HepG2 (cell line): ENCODE data around the gene TXNDC2. TPM values are rescaled to one million over a fixed set of nuclear protein-coding genes. Genes with fewer than 3 reads are reported as not detected.

Experiments
- ATAC-seq: fragments of 200-7000 bp; cut with Tn5 transposase; 3 replicates; pipeline ENCODE4 v1.9.1; 2020; ENCODE audit warnings: mild to moderate bottlenecking, moderate library complexity
- BruUV-seq: library from RNA; stranded (reverse); fragments of 400-500 nt; replicated peaks from 2 replicates; lab custom pipeline; 2021; lab: Mats Ljungman, UMichigan
- CTCF ChIA-PET: fragments of 300-600 bp; formaldehyde crosslinking; extraction: SDS; loops from one replicate; lab custom pipeline; 2021; ENCODE audit warnings: low total read pairs, inconsistent platforms, low intra/inter-chr PET ratio; lab: Yijun Ruan, JAX
- POLR2A ChIA-PET: fragments of 350-600 bp; sonication (Branson Sonifier 250); formaldehyde crosslinking; loops from one replicate; lab custom pipeline; 2020; ENCODE audit warnings: antibody characterized with exemption, inconsistent platforms; lab: Yijun Ruan, JAX
- DNase-seq: peaks from one replicate; pipeline ENCODE4 v3.0.0-alpha.2; 2015; ENCODE audit warnings: low spot score
- FAIRE-seq: peaks from 3 replicates; lab custom pipeline; 2011; peaks lifted over from hg19 to GRCh38; lab: Jason Lieb, UNC
- H2AFZ ChIP-seq: one replicate; pipeline ENCODE4 v1.6.1; 2011; ENCODE audit warnings: low read length, inconsistent platforms
- H3K27ac ChIP-seq: fragments of 300-600 bp; 3 replicates; pipeline ENCODE4 v1.8.0; 2011; ENCODE audit warnings: mixed run types, mild to moderate bottlenecking, mixed read lengths, low read length, inconsistent platforms; ENCODE audit not compliant: insufficient read depth; ENCODE audit errors: extremely low read length
- H3K27me3 ChIP-seq, 2 experiments: fragments of 200-600 bp in 1 of 2; 2 replicates in 1 of 2; 3 replicates in 1 of 2; pipeline versions ENCODE4 v1.6.0 to v1.8.0; 2011; ENCODE audit warnings: low read length in 2 of 2, mild to moderate bottlenecking in 2 of 2, moderate library complexity in 2 of 2, inconsistent platforms in 1 of 2; ENCODE audit not compliant: insufficient read depth in 2 of 2, control insufficient read depth in 1 of 2
- H3K36me3 ChIP-seq, 2 experiments: fragments of 200-600 bp in 1 of 2; replicated peaks in 1 of 2; 2 replicates in 1 of 2; 3 replicates in 1 of 2; pipeline versions ENCODE4 v1.5.1 to v1.8.0; 2011; ENCODE audit warnings: low read length in 2 of 2, inconsistent platforms in 1 of 2; ENCODE audit not compliant: insufficient read depth in 2 of 2, control insufficient read depth in 1 of 2
- H3K4me1 ChIP-seq: 2 replicates; pipeline ENCODE4 v1.5.1; 2012; ENCODE audit warnings: low read length, inconsistent platforms; ENCODE audit not compliant: insufficient read depth
- H3K4me2 ChIP-seq: 2 replicates; pipeline ENCODE4 v1.6.0; 2011; ENCODE audit warnings: low read depth, low read length, inconsistent platforms
- H3K4me3 ChIP-seq, 3 experiments: fragments of 200-600 bp in 1 of 3; sonication (generic), shearing (Covaris generic) in 1 of 3; replicated peaks in 1 of 3; 2 replicates each; pipeline ENCODE4 v1.5.1; 2011 to 2016; ENCODE audit warnings: low read length in 3 of 3, inconsistent platforms in 2 of 3, low read depth in 2 of 3, mild to moderate bottlenecking in 2 of 3, control low read depth in 1 of 3, mixed read lengths in 1 of 3; ENCODE audit not compliant: insufficient read depth in 1 of 3
- H3K79me2 ChIP-seq: one replicate; pipeline ENCODE4 v1.6.1; 2011; ENCODE audit warnings: low read length, inconsistent platforms; ENCODE audit not compliant: insufficient read depth
- H3K9ac ChIP-seq: 2 replicates; pipeline ENCODE4 v1.6.0; 2011; ENCODE audit warnings: mild to moderate bottlenecking, low read depth, low read length, inconsistent platforms; ENCODE audit not compliant: insufficient read depth
- H3K9me3 ChIP-seq: 2 replicates; pipeline ENCODE4 v1.5.1; 2012; ENCODE audit warnings: mild to moderate bottlenecking, low read length
- H4K20me1 ChIP-seq: 2 replicates; pipeline ENCODE4 v1.6.0; 2011; ENCODE audit warnings: inconsistent platforms, mild to moderate bottlenecking, low read length, moderate library complexity; ENCODE audit not compliant: insufficient read depth
- ARNTL ChIP-seq: sonication (generic); formaldehyde crosslinking; IDR thresholded peaks from 2 replicates; pipeline ENCODE4 v1.4.0; 2020; ENCODE audit warnings: mild to moderate bottlenecking, missing genetic modification reagents
- CEBPG ChIP-seq: IDR thresholded peaks from 2 replicates; pipeline ENCODE4 v1.6.1; 2016
- FOSL1 ChIP-seq: sonication (generic); formaldehyde crosslinking; IDR thresholded peaks from 2 replicates; pipeline ENCODE4 v1.9.0; 2021; ENCODE audit warnings: missing genetic modification reagents, borderline replicate concordance
- GABPB1 ChIP-seq: IDR thresholded peaks from 2 replicates; pipeline ENCODE4 v1.6.1; 2016; ENCODE audit warnings: mild to moderate bottlenecking, missing genetic modification reagents, moderate library complexity, missing compliant biosample characterization
- GATAD2A ChIP-seq: IDR thresholded peaks from 2 replicates; pipeline ENCODE4 v1.6.1; 2016
- GFI1 ChIP-seq: sonication (generic); formaldehyde crosslinking; IDR thresholded peaks from 2 replicates; pipeline ENCODE4 v1.5.0; 2020; ENCODE audit warnings: missing genetic modification reagents, mild to moderate bottlenecking, borderline replicate concordance
- HDAC1 ChIP-seq: sonication (generic); formaldehyde crosslinking; IDR thresholded peaks from 2 replicates; pipeline ENCODE4 v1.5.1; 2020; ENCODE audit warnings: mild to moderate bottlenecking, missing genetic modification reagents
- HOXD1 ChIP-seq: sonication (generic); formaldehyde crosslinking; IDR thresholded peaks from 2 replicates; pipeline ENCODE4 v1.5.0; 2020; ENCODE audit warnings: missing genetic modification reagents
- IRF2 ChIP-seq: IDR thresholded peaks from 2 replicates; pipeline ENCODE4 v1.6.1; 2018; ENCODE audit warnings: missing genetic modification reagents, missing compliant biosample characterization
- JUND ChIP-seq: sonication (generic); formaldehyde crosslinking; IDR thresholded peaks from 2 replicates; pipeline ENCODE4 v1.8.0; 2022; ENCODE audit warnings: mild to moderate bottlenecking, missing genetic modification reagents
- LCORL ChIP-seq, 2 experiments: fragments of 450-650 bp in 1 of 2; sonication (generic) in 1 of 2; formaldehyde crosslinking in 1 of 2; IDR thresholded peaks; 2 replicates each; pipeline versions ENCODE4 v1.5.0 to v1.6.1; 2017 to 2020; ENCODE audit warnings: antibody characterized with exemption in 1 of 2, missing genetic modification reagents in 1 of 2
- MED1 ChIP-seq: sonication (generic); formaldehyde crosslinking; IDR thresholded peaks from 2 replicates; pipeline ENCODE4 v1.4.0; 2020; ENCODE audit warnings: missing genetic modification reagents
- NCOA2 ChIP-seq: sonication (generic); formaldehyde crosslinking; IDR thresholded peaks from 2 replicates; pipeline ENCODE4 v1.8.0; 2022; ENCODE audit warnings: inconsistent platforms
- RARA ChIP-seq: IDR thresholded peaks from 2 replicates; pipeline ENCODE4 v1.6.1; 2016; ENCODE audit warnings: missing genetic modification reagents, missing compliant biosample characterization
- RXRB ChIP-seq: IDR thresholded peaks from 2 replicates; pipeline ENCODE4 v1.6.1; 2016; ENCODE audit warnings: borderline replicate concordance, missing genetic modification reagents, missing compliant biosample characterization
- SP4 ChIP-seq: sonication (generic); formaldehyde crosslinking; IDR thresholded peaks from 2 replicates; pipeline ENCODE4 v1.8.1; 2023; ENCODE audit warnings: mild to moderate bottlenecking, missing genetic modification reagents
- SYNCRIP ChIP-seq: fragments of 200-400 bp; formaldehyde crosslinking; IDR thresholded peaks from 2 replicates; pipeline ENCODE4 v1.6.1; 2018; ENCODE audit warnings: mild to moderate bottlenecking, low read depth, low read length; ENCODE audit not compliant: insufficient read depth
- TCF7 ChIP-seq: sonication (generic); IDR thresholded peaks from 2 replicates; pipeline ENCODE4 v1.6.1; 2016; ENCODE audit warnings: antibody characterized with exemption, low read depth
- TSC22D2 ChIP-seq: sonication (generic); formaldehyde crosslinking; IDR thresholded peaks from 2 replicates; pipeline ENCODE4 v1.5.1; 2020; ENCODE audit warnings: missing genetic modification reagents, mild to moderate bottlenecking, borderline replicate concordance
- YY1 ChIP-seq: IDR thresholded peaks from 2 replicates; pipeline ENCODE4 v1.6.1; 2011; ENCODE audit warnings: low read length, low read depth, moderate library complexity, mild to moderate bottlenecking; ENCODE audit not compliant: insufficient read depth, insufficient replicate concordance
- ZBTB42 ChIP-seq: sonication (generic); formaldehyde crosslinking; IDR thresholded peaks from 2 replicates; pipeline ENCODE4 v1.5.0; 2020; ENCODE audit warnings: mild to moderate bottlenecking, missing genetic modification reagents
- ZNF333 ChIP-seq: sonication (generic); formaldehyde crosslinking; IDR thresholded peaks from 2 replicates; pipeline ENCODE4 v1.4.0; 2020; ENCODE audit warnings: mild to moderate bottlenecking, missing genetic modification reagents, borderline replicate concordance
- ZNF501 ChIP-seq: sonication (generic); formaldehyde crosslinking; IDR thresholded peaks from 2 replicates; pipeline ENCODE4 v1.5.1; 2020; ENCODE audit warnings: mild to moderate bottlenecking, moderate library complexity, missing genetic modification reagents
- ZNF652 ChIP-seq: IDR thresholded peaks from 2 replicates; pipeline ENCODE4 v1.6.1; 2016; ENCODE audit warnings: low read depth, borderline replicate concordance
- WGBS: methylation state at CpG from one replicate; pipeline ENCODE4 v1.1.6; 2017; ENCODE audit warnings: low lambda C conversion rate; 5-methylcytosine and 5-hydroxymethylcytosine counted together
- in situ Hi-C: cut with HindIII; loops from 2 replicates; pipeline ENCODE4 v1.10.0; 2017; ENCODE audit warnings: low pct_unique_long_range_greater_than_20kb; ENCODE audit not compliant: extremely low pct_ligation_motif_present
- intact Hi-C: fragments of 100-400 bp; cut with micrococcal nuclease; formaldehyde crosslinking; loops from one replicate; pipeline ENCODE4 v1.10.0; 2022; ENCODE audit not compliant: unreplicated experiment
- polyA plus RNA-seq, 8 experiments: library from polyadenylated mRNA; depleted of rRNA in 3 of 8; stranded (reverse) in 7 of 8; unstranded in 1 of 8; fragments of >200 nt; fragmentation: Illumina TruSeq in 4 of 8; extraction: Trizol in 4 of 8; gene quantifications; 2 replicates each; pipeline versions ENCODE4 v1.2.1 to v1.2.3, GENCODE V29; 2011 to 2016; ENCODE audit warnings: low read depth in 4 of 8, missing spikeins in 1 of 8, mixed read lengths in 1 of 8; ENCODE audit not compliant: insufficient read depth in 1 of 8
- total RNA-seq, 5 experiments: library from RNA; depleted of rRNA; stranded (reverse); fragments of >200 nt; fragmentation: Illumina TruSeq; extraction: Trizol; gene quantifications; 2 replicates each; pipeline ENCODE4 v1.2.3, GENCODE V29; 2016; ENCODE audit warnings: low read depth in 1 of 5
- TF ChIP-seq, protein P1 (sequence below): sonication (generic); formaldehyde crosslinking; IDR thresholded peaks from 2 replicates; pipeline ENCODE4 v1.9.0; 2021; ENCODE audit warnings: missing genetic modification reagents, mild to moderate bottlenecking, borderline replicate concordance

The TXNDC2 gene
- total and polyA plus RNA-seq, 2 of the 13 experiments (the other 11 are each of a cell fraction or from before 2014, with no cell fraction given) = not detected

DNA sequence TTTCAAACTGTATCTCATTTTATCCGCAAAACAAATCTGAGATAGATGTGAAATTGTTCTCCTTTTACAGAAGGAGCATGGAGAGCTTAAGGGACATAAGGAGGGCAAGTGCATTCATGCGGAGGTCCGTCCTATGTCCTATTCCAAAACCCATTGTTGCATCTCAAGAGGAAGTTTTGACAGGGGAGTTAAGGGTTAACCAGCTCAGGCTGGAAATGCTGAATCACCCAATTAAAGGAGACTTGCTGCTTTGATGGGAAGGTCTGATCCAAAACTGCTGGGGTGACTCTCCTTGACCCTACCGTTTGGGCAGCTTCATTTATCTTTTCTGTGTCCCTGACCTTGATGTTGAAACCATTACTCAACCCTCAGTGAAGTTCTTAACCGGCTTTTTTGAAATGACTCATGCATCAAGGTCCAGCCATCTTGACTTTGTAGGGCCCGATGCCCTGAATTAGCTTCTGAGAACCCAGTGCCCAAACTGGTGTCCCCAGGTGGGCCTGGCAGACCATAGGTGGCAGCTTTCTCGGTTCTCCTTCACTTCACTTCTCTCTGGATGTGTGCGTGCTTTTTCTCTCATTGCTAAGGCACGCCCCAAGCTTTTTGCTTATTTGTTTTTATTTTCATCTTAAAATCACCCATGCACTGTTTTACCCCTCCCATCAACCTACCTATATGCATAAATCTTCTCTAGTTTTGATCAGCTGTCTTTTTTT lies 15.9 kb upstream of the TXNDC2 start:
- no peak overlapping the region for H3K4me3 ChIP-seq
- ATAC-seq (peak; percentile 87), DNase-seq (peak; percentile 95), FAIRE-seq (peak; percentile 99)
- POLR2A ChIA-PET = interaction anchor here (0.8 to 2.3 kb wide), 10 partner anchors 13 to 81 kb away, joined by 3 to 19 read pairs (median 4); partner anchors contain the start of genes TXNDC2 and VAPA
- no peaks in the 10 kb centered on the region; a peak in 1 of 5 replicates for H3K27me3 ChIP-seq
- intact Hi-C loops (no loop called here), in situ Hi-C loops (no loop called here)
- no peak overlapping the region for H3K9ac ChIP-seq
- BruUV-seq = no TSS peak
- no peaks in the 10 kb centered on the region for H4K20me1 ChIP-seq
- peak overlapping the region; percentile 51 for H3K27ac ChIP-seq
- CTCF ChIA-PET = no interaction called here
- 39% methylated on average over 9 of the region's 9 CpGs for WGBS
- no peaks in the 10 kb centered on the region for H3K79me2 ChIP-seq
- no peaks in the 10 kb centered on the region for H3K36me3 ChIP-seq
- no peak overlapping the region for H2AFZ ChIP-seq
- peak overlapping the region; percentile 39 for H3K4me2 ChIP-seq
- H3K9me3 ChIP-seq = peaks cover 15% of the 10 kb centered on the region
- peaks cover 29% of the 10 kb centered on the region for H3K4me1 ChIP-seq
- no peak for TF ChIP-seq ZNF333 (CRISPR knock-in tag)
- TF ChIP-seq CEBPG = peak; percentile 89
- TF ChIP-seq MED1 (CRISPR knock-in tag) = peak; percentile 67; the same call in 1 of the 2 replicates
- peak; percentile 98 for TF ChIP-seq RARA (CRISPR knock-in tag)
- no peak for TF ChIP-seq GABPB1 (CRISPR knock-in tag)
- peak; percentile 81 for TF ChIP-seq IRF2 (CRISPR knock-in tag)
- TF ChIP-seq GATAD2A (CRISPR knock-in tag) = peak; percentile 92
- peak; percentile 92 for TF ChIP-seq RXRB (CRISPR knock-in tag)
- no peak for TF ChIP-seq ZBTB42
- TF ChIP-seq, protein P1, sequence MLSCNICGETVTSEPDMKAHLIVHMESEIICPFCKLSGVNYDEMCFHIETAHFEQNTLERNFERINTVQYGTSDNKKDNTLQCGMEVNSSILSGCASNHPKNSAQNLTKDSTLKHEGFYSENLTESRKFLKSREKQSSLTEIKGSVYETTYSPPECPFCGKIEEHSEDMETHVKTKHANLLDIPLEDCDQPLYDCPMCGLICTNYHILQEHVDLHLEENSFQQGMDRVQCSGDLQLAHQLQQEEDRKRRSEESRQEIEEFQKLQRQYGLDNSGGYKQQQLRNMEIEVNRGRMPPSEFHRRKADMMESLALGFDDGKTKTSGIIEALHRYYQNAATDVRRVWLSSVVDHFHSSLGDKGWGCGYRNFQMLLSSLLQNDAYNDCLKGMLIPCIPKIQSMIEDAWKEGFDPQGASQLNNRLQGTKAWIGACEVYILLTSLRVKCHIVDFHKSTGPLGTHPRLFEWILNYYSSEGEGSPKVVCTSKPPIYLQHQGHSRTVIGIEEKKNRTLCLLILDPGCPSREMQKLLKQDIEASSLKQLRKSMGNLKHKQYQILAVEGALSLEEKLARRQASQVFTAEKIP (CRISPR knock-in tag) = no peak
- TF ChIP-seq SYNCRIP = no peak
- TF ChIP-seq GFI1 = peak; percentile 93
- TF ChIP-seq ARNTL (CRISPR knock-in tag) = peak; percentile 45; the same call in 1 of the 2 replicates
- TF ChIP-seq ZNF652 (CRISPR knock-in tag) = peak; percentile 99
- peak; percentile 96 for TF ChIP-seq JUND (CRISPR knock-in tag)
- TF ChIP-seq LCORL (IDR thresholded peaks at IDR 0.05) = peak; percentile 80; the same call in 1 of the 2 replicates
- TF ChIP-seq LCORL (CRISPR knock-in tag; IDR thresholded peaks at IDR 0.05) = peak; percentile 82; the same call in 1 of the 2 replicates
- no peak for TF ChIP-seq ZNF501 (CRISPR knock-in tag)
- TF ChIP-seq TSC22D2 (CRISPR knock-in tag) = 0 out of 2 replicates have a peak, but pooled peaks have one; percentile 11
- peak; percentile 73 for TF ChIP-seq YY1
- TF ChIP-seq HDAC1 = 0 out of 2 replicates have a peak, but pooled peaks have one; percentile 46
- TF ChIP-seq FOSL1 = peak; percentile 93
- TF ChIP-seq SP4 (CRISPR knock-in tag) = no peak
- TF ChIP-seq TCF7 = peak; percentile 81
- peak; percentile 98 for TF ChIP-seq NCOA2 (CRISPR knock-in tag)
- TF ChIP-seq HOXD1 (CRISPR knock-in tag) = no peak
